A549 treated with Mapracorat at 1 μM for 4 hours (cell line): Measurements from ENCODE around the gene CASQ2. TPM values are rescaled to one million over a fixed set of nuclear protein-coding genes. Genes with fewer than 3 reads are reported as not detected.

Experiments used
- total RNA-seq: library from RNA; stranded (reverse); fragments of 200-300 nt; extraction: Qiagen RNA extraction; gene quantifications from 5 replicates; pipeline ENCODE4 v1.2.3, GENCODE V29; 2022

CASQ2 gene
- not detected in 5 replicates for total RNA-seq

DNA sequence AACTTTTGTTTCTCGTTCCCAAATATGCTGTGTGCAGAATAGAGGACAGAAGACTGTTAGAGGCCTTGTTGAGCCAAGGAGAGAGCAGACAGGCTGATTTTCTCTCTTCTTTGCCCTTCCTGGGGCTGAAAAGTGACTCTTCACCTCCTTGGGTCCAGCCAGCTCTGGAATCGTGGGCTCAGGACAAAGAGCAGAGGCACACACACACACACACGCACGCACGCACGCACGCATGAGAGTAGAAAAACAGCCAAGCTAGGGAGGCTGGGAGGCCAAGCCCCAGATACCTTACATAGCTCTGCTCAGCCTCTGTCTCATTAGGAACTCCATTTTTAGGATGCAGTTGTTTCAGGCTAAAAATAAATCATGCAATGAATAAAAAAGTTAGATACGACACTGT is at the start of gene CASQ2:
TSS of gene CASQ2 (minus strand) at position 166 of the 400 bp plus-strand sequence. CDS start 173 bp downstream, outside the sequence.

Other genes starting within 250 kb of the CASQ2 start
- gene VANGL1, start 126.7 kb downstream of the CASQ2 start, total RNA-seq, result 17.1 to 22.4 TPM (median 20.5 TPM) in 5 replicates
- not detected in 5 replicates for gene NHLH2, start 72.4 kb upstream of the CASQ2 start, total RNA-seq
- 0.52 to 1.0 TPM (median 0.81 TPM) in 5 replicates for gene SLC22A15, start 207.8 kb upstream of the CASQ2 start, total RNA-seq